Endothelial cell of hepatic sinusoid (primary cell): ENCODE results near the gene CLEC14A.

Experiments
- in situ Hi-C: cut with HindIII; loops from 2 replicates; pipeline ENCODE4 v1.10.0; 2017; ENCODE audit warnings: low sequenced_read_pairs

Gene CLEC14A

DNA sequence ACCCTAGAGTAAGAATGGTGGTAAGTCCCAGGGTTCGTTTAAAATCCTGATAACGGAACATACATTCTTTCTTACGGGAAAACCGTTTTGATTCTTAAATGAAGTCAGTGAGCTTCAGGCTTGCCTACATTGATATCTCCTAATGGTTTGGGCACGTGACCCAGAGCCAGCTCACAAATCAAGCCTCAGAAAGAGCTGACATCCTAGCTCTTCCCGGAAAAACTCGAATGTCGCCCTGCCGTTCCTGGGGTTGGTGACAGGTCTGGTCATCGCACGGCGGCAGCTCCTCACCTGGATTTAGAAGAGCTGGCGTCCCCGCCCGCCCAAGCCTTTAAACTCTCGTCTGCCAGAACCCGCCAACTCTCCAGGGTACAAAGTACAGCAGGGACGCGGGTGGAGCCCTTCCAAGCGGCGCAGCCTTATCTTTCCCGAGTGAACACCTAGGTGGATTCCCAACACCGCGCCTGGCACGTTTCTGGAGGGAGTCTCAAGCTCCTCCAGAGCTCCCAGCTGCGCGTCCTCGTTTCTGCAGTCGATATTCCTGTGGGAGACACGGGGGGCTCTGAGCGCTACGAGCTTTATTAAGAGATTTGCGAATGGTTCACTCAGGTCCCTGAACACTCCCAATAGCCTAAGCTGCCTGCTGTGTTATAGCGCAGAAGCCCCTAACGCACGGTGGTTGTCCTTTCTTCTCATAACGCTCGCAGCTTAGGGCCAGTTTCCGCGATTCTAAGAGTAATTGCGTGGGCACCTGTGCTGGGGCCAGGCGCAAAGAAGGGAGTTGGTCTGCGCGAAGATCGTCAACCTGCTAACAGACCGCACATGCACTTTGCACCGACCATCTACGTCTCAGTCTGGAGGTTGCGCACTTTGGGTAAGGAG is 47.9 kb downstream of the CLEC14A start, which contains the start of gene SSTR1:
Gene SSTR1 (plus strand): TSS at position 169 of the 882 bp plus-strand sequence. CDS start 1,486 bp downstream, outside the sequence.
- in situ Hi-C loops = loop anchor here (5.0 kb wide), 1 partner anchor 44 kb away; no protein-coding TSS in a partner anchor

DNA sequence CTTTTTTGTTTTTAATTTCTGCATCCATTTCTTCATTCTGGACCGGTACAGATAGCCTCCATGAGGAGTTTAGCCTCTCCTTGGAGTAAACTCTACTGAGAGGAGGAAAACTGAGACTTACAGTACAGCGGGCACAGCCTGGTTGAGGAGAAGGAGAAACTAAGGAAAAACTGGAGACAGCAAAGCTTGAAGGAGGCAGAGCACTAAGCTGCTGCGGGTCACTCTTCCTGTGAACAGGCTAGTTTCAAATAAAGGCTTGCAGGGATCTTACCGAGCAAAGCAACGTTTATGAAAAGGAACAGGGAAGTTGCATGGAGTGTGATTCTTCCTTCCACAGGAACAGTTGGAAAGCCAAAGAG is 48.5 kb downstream of the CLEC14A start:
- in situ Hi-C loops = loop anchor here (5.0 kb wide), 1 partner anchor 45 kb away; no protein-coding TSS in a partner anchor

DNA sequence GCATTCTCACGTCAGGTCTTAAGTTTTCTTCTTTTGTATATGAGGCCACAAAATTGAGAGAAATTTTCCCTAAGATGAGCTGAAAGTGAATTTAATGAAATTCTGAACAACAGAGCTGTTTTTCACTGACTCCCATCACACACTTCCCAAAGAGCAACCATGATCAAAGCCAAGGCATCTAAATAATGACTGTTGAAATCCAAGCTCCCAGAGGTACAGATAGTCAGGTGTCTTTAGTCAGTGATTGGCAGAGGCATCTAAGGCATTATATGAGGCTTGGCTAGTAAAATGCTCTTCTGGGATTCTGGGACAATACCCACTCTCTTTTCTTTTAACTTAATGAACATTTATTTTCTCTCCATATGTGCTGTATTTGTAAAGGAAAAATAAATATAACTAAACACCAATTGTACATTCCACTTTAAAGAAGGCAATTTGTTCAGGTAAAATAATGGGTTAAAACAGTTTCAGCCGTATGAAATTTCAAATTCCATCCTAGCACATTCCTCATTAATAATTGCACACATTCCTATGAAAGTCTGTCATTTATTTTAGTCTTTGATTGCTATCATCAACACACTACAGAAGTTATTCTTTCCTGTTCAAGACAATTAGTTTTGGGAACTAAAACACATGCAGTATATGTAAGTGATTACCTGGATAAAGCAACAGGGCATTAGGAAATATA is 49.1 kb downstream of the CLEC14A start:
- in situ Hi-C loops = loop anchor here (5.0 kb wide), 1 partner anchor 45 kb away; no protein-coding TSS in a partner anchor

GRCh38 chr14:38205949-38206665 is 49.8 kb downstream of the CLEC14A start:
- in situ Hi-C loops = loop anchor here (5.0 kb wide), 1 partner anchor 46 kb away; no protein-coding TSS in a partner anchor

GRCh38 chr14:38205119-38205813 is 50.6 kb downstream of the CLEC14A start:
- in situ Hi-C loops = loop anchor here (5.0 kb wide), 1 partner anchor 47 kb away; no protein-coding TSS in a partner anchor

DNA sequence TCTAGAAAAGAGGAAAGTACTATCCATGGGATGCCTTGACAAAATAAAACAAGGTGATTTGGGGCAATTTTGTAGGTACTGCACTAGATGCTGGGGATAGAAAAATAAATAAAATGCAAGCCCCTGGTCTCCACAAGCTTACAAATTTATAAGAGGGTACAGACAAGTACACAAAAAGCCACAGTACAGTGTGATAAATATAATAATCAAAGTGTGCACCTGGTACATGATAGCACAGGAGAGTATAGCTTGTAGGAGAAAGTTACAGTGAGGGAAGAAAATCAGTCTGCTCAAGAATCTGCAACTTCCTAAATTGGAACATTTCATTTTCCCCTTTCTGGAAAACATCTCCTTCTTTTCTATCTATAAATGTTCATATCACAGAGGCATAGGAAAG is 51.2 kb downstream of the CLEC14A start:
- in situ Hi-C loops = loop anchor here (5.0 kb wide), 1 partner anchor 48 kb away; no protein-coding TSS in a partner anchor
